ENCODE results near the gene RCAN3. TPM values are rescaled to one million over a fixed set of nuclear protein-coding genes. Genes with fewer than 3 reads are reported as not detected.
"Not testable (repeated sequence)": the region's sequence is repeated elsewhere in the genome, so short reads cannot be mapped to it uniquely, and the experiment has no call there.

The RCAN3 gene
- 5.1 and 17.7 TPM in 2 replicates for total RNA-seq (ENCODE audit: low replicate concordance)

GRCh38 chr1:24502709-24503058 is at the start of gene RCAN3:
Gene RCAN3 (plus strand): TSS chr1:24502836. CDS start chr1:24514373, 11,537 bp downstream.
- peak; percentile 49 for DNase-seq (ENCODE audit: low read depth)
- TF ChIP-seq, protein P1, sequence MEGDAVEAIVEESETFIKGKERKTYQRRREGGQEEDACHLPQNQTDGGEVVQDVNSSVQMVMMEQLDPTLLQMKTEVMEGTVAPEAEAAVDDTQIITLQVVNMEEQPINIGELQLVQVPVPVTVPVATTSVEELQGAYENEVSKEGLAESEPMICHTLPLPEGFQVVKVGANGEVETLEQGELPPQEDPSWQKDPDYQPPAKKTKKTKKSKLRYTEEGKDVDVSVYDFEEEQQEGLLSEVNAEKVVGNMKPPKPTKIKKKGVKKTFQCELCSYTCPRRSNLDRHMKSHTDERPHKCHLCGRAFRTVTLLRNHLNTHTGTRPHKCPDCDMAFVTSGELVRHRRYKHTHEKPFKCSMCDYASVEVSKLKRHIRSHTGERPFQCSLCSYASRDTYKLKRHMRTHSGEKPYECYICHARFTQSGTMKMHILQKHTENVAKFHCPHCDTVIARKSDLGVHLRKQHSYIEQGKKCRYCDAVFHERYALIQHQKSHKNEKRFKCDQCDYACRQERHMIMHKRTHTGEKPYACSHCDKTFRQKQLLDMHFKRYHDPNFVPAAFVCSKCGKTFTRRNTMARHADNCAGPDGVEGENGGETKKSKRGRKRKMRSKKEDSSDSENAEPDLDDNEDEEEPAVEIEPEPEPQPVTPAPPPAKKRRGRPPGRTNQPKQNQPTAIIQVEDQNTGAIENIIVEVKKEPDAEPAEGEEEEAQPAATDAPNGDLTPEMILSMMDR (IDR thresholded peaks at IDR 0.05; ENCODE audit: insufficient read depth, low read length) = no peak
- peak within 1 kb of the TSS; percentile 65 for H3K4me3 ChIP-seq (ENCODE audit: low read depth, low read length)

DNA sequence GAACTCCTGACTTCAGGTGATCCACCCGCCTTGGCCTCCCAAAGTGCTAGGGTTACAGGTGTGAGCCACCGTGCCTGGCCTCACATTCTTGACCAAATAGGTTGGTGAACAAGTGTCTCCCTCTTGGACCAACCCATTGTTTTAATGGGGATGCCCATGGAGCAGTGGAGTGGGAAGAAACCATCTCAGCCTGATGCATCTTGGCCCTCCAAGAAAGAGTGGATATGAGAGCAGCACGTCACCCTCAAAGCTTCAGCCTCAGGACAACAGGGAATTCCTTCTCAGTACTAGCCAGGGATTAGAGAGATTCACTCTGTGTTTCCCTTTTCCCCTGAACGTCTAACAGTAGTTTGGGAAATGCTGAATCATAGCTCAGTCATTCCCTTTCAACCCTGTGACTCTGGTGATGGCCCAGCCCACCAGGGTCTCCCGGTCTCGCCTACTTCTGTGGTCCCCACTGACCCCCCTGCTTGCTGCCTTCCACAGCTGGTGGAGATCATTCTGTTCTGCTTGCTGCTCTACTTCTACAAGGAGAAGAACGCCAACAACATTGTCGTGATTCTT is 49.6 kb upstream of the RCAN3 start:
- TF ChIP-seq, protein P1 (IDR thresholded peaks at IDR 0.05; ENCODE audit: insufficient read depth, low read length) = no peak
- no peak overlapping the region for H3K4me3 ChIP-seq (ENCODE audit: low read depth, low read length)
- DNase-seq (ENCODE audit: low read depth) = no peak

DNA sequence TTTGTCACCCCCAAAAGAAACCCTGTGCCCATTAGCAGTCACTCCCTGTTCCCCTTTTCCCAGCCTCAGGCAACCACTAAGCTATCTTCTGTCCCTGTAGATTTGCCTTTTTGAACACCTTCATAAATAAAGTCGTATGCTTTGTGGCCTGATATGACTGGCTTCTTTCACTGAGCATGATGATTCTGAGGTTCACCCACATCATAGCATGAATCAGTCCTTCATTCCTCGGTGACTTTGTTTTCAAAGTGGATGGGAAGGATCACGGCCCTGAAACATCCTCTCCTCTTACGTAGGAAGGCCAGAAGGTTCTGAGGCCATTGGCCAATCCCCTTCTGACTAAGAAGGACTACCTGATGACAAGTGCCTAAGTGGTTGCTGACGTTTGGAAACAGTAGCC is 48.0 kb upstream of the RCAN3 start:
- TF ChIP-seq, protein P1 (IDR thresholded peaks at IDR 0.05; ENCODE audit: insufficient read depth, low read length) = no peak
- no peak for DNase-seq (ENCODE audit: low read depth)
- H3K4me3 ChIP-seq (ENCODE audit: low read depth, low read length) = no peak overlapping the region

DNA sequence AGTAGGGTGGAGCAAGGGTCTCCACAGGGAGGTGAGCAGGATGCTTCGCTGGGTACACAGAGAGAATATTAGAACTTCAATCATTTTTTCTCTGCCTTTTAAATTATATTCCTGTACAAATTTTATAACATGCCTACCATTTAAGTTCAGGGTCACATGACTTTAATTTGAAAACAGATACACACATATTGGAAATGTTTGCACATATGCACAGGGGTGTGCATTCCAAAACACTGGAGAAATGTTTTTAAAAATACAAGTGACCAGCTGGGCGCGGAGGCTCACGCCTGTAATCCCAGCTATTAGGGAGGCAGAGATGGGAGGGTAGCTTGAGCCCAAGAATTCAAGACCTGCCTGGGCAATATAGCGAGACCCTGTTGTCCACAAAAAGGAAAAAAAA is 47.4 kb upstream of the RCAN3 start:
- no peak overlapping the region for H3K4me3 ChIP-seq (ENCODE audit: low read depth, low read length)
- no peak for DNase-seq (ENCODE audit: low read depth)
- TF ChIP-seq, protein P1 (IDR thresholded peaks at IDR 0.05; ENCODE audit: insufficient read depth, low read length) = no peak

DNA sequence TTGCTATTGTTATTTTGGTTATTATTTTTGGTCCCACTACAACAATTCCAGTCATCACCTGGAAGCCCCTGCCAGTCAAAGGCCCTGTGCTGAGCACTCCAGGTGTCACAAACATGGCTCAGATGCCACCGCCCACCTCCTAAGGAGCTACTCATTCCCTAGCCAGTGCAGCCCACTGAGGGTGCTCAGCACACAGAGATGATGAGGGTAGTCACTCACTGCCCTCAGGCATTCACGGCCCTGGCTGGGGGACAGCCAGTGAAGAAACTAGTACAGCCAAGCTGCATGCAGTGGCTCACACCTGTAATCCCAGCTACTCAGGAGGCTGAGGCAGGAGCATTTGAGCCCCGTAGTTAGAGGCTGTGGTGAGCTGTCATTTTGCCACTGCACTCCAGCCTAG is 44.8 kb upstream of the RCAN3 start:
- TF ChIP-seq, protein P1 (IDR thresholded peaks at IDR 0.05; ENCODE audit: insufficient read depth, low read length) = no peak
- H3K4me3 ChIP-seq (ENCODE audit: low read depth, low read length) = no peak overlapping the region
- DNase-seq (ENCODE audit: low read depth) = no peak

GRCh38 chr1:24459551-24460266 is 42.9 kb upstream of the RCAN3 start:
- TF ChIP-seq, protein P1 (IDR thresholded peaks at IDR 0.05; ENCODE audit: insufficient read depth, low read length) = no peak
- no peak for DNase-seq (ENCODE audit: low read depth)
- no peak overlapping the region for H3K4me3 ChIP-seq (ENCODE audit: low read depth, low read length)

DNA sequence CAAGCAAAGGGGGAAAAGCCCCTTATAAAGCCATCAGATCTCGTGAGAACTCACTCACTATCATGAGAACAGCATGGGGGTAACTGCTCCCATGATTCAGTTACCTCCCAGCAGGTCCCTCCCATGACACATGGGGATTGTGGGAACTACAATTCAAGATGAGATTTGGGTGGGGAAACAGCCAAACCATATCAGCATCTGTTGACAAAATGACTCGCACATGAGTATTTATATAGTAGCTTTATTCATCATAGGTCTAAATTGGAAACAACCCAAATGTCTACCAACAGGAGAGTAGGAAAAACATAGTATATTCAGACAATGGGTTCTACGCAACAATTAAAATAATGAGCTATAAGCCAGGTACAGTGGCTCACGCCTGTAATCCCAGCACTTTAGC is 40.5 kb upstream of the RCAN3 start:
- DNase-seq (ENCODE audit: low read depth) = peak; percentile 46

More for the DNA sequence above, 40.5 kb upstream of the RCAN3 start:
- not testable (repeated sequence) for H3K4me3 ChIP-seq (ENCODE audit: low read depth, low read length)

All from fibroblast of the aortic adventitia (primary cell).